Measurements from ENCODE around the gene COPS9.

GRCh38 chr2:240179941-240180666 is 44.0 kb upstream of the COPS9 start:
- TF ChIP-seq CTCF (IDR thresholded peaks at IDR 0.05; ENCODE audit: low read depth, low read length) (no peak), EZH2phosphoT487 (IDR thresholded peaks at IDR 0.05; ENCODE audit: low read depth) (no peak)
